Measurements from ENCODE around the gene WEE1.
A peak's percentile ranks its signal among the peaks of the same experiment; 100 is the strongest.
"Not testable (repeated sequence)": the region's sequence is repeated elsewhere in the genome, so short reads cannot be mapped to it uniquely, and the experiment has no call there.

The WEE1 gene

DNA sequence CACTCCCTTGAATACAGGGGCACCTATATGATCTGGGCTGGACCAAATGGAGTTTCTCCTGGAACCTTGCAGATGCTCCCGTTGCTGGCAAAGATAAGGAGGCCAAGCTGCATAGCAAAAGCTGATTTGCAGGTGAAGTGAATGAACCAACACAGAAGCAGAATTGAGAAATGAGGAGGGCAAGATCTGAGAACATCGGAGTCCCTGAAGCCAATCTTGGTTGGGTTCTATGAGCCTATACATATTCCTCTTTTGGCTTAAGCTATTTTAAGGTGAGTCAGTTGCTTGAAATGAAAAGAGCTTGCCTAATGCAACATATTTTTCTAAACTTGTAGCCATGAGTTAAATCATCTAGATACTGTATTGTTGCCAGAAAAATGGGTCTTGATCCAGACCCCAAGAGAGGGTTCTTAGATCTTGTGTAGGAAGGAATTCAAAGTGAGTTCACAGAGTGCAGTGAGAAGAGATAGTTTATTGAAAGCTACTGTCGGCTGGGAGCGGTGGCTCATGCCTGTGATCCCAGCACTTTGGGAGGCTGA is 23.5 kb downstream of the WEE1 start:
- no peak for DNase-seq (ENCODE audit: low read depth in 2 of 2)

GRCh38 chr11:9600166-9600565 is 26.7 kb downstream of the WEE1 start:
- DNase-seq (ENCODE audit: low read depth in 2 of 2) = no peak

GRCh38 chr11:9600644-9601036 is 27.2 kb downstream of the WEE1 start:
- DNase-seq (ENCODE audit: low read depth in 2 of 2) = no peak

DNA sequence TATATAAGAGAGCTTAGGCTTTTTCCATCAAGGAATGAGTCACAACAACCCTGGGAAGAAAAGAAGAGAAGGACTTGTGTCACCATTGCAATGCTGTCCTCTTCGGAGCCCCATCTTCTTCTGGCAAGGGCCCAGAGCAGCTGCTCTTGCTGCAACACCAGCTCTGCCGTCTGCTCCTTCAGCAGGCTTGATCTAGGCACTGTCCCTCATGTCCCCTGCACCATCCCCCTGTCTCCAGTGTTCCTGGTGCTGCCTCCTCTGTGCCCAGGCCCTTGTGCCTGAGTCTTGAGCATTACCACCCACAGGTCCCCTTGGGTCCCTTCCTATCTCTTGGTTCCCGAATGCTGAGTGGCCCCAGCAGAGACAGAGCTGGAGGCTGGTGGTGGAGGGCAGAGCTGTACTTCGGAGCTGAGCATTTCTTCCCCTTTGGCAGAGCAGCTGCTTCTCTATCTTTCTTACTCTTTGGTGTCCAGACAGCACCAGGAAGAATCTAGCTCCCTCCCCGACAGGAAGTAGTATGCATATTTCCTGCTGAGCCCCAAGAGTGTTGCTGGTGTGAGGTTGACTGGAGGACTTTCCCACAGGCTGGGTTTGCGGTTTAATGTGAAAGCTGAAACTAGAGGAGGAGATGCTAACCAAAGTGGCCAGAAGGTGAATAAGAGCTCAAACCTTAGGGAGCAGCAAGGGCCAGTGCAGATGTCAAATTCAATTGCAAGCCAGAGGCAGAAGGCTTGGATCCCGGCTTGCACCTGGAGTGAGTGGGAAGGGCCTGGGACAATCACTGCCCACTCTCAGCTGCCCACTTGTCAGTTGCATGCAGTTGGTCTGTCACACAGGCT is 27.8 kb downstream of the WEE1 start:
- DNase-seq (ENCODE audit: low read depth in 2 of 2) = peak in 1 of 2 donors; percentile 9

DNA sequence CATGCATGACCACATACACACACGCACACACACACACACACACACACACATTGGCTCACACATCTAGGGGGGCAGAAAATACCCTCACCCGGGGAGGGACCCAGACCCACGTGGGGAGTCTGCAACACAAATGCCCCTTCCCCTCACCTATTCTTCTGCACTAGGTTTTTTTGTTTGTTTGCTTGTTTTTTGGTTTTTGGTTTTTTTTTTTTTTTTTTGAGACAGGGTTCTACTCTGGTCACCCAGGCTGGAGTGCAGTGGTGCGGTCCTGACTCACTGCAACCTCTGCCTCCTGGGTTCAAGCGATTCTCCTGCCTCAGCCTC is 28.4 kb downstream of the WEE1 start:
- DNase-seq (ENCODE audit: low read depth in 2 of 2) = no peak

DNA sequence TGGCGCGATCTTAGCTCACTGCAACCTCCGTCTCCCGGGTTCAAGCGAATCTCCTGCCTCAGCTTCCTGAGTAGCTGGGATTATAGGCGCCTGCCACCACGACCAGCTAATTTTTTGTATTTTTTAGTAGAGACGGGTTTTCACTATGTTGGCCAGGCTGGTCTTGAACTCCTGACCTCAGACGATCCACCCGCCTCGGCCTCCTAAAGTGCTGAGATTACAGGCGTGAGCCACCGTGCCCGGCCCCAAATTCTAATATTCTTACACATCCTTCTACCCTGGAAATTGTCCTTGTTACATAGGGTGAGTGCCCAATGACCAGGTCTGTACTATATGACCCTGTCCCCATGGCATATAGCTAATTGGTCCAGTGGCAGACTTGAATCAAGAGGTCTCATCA is 29.7 kb downstream of the WEE1 start:
- not testable (repeated sequence) for DNase-seq (ENCODE audit: low read depth in 2 of 2)

- no peak for DNase-seq (ENCODE audit: low read depth in 2 of 2)
Observed at GRCh38 chr11:9604134-9604533, 30.7 kb downstream of the WEE1 start.

DNA sequence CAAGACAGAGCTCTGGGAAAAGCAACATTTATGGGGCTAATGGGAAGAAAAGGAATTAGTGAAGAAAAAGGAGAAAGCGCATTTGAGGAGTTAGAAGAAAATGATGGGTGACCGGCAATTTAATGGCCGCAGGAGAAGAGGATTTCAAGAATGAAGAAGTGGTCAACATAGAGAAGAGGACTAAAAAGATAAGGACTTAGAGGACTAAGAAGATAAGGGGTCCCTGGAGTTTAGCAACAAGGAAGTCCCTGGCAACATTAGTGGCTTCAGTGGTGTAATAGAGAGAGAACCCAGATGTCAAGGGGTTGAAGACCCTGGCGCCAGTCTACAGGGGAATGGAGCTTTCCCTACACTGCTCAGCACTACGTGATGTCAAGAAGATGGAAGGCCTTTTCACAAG is 32.3 kb downstream of the WEE1 start:
- DNase-seq (ENCODE audit: low read depth in 2 of 2) = no peak

DNA sequence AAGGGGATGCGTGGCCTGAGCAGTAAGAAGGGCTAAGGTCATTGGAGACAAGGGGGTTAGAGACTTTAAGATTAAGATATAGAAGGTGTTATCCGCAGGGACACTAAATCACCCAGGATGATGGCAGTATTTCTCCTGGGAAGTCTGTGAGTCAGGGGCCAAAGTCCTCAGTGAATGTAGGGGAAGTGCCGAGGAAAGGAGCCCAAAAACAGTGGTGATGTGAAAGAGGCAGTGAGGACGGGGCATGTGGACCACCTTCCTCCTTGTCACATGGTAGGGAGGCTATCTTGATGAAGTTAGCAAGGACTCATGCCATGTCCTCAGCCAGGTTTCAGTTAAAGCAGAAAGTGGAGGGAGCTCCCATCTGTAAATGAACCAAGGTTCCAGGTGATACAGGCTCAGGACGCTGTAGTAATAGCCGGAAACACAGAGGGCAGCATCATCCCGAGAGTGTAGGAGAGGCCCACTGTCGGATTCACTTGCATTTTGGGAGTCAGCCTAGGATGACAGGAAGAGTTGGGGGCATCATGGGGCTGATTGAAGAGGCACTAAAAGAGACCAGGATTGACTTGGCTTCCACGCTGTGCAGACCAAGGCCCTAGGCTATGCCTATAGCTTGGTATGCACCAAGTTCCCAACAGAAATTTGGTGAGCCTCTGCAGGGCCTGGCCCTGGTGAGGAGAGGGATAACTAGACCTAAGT is 33.5 kb downstream of the WEE1 start:
- DNase-seq (ENCODE audit: low read depth in 2 of 2) = no peak

DNA sequence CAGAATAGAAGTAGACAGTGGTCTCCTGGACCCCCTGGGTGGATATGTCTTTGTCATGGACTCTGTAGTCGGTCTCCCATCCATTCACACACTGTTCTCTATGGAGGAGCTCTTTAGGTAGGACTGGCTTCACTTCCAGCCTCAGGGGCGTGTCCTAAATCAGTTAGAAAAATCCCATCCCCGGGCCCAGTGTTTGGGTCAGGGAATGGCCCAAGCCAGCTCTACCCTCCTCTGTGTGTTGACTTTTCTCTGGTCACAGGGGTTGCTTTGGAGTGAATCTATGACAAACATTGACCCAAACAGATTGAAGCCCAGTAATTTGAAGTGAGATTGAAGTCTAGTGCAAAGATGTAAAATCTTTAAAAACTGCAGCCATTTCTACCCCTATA is 34.0 kb downstream of the WEE1 start:
- no peak for DNase-seq (ENCODE audit: low read depth in 2 of 2)

GRCh38 chr11:9609002-9609759 is 35.7 kb downstream of the WEE1 start:
- DNase-seq (ENCODE audit: low read depth in 2 of 2) = no peak

- DNase-seq (ENCODE audit: low read depth in 2 of 2) = no peak
Observed at GRCh38 chr11:9609841-9610240, 36.4 kb downstream of the WEE1 start.

DNA sequence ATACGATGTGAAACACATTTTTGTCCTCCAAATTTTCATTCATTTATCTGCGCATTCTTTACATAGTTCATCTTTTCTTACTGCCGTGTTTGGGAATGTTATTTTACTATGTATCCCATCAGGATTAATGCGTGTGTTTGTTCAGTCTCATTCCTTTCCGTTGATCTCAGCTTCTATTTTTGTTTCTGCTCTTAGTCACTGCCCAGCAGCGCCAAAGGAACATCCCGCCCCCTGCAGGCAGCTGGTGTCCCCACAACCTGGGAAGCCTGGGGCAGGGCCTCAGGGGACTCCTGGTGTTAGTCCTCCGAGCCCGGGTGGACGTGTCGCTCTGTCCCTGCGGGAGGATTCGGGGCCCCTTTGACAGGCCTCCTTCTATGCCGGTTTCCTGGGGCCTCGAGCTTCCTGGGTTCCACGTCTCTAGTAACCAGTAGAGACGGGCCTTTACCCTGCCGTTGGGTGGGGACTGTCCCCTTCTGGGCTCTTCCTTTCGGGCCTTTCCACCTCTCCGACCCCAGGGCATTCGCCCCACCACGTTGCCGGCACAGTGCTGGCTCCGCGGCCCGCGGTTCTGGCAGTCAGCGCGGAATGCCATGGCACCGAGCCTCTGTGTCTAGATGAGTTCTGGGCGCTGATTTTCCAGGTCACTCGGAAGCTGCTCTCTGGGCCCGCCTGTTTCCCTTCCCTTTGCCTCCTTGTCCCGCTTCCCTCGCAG is 39.8 kb downstream of the WEE1 start:
- DNase-seq (ENCODE audit: low read depth in 2 of 2) = peak; percentile 72 to 76

- peak; percentile 77 to 82 for DNase-seq (ENCODE audit: low read depth in 2 of 2)
Observed at GRCh38 chr11:9613830-9614762, 40.6 kb downstream of the WEE1 start.

- DNase-seq (ENCODE audit: low read depth in 2 of 2) = no peak
Observed at GRCh38 chr11:9615031-9615451, 41.6 kb downstream of the WEE1 start.

DNA sequence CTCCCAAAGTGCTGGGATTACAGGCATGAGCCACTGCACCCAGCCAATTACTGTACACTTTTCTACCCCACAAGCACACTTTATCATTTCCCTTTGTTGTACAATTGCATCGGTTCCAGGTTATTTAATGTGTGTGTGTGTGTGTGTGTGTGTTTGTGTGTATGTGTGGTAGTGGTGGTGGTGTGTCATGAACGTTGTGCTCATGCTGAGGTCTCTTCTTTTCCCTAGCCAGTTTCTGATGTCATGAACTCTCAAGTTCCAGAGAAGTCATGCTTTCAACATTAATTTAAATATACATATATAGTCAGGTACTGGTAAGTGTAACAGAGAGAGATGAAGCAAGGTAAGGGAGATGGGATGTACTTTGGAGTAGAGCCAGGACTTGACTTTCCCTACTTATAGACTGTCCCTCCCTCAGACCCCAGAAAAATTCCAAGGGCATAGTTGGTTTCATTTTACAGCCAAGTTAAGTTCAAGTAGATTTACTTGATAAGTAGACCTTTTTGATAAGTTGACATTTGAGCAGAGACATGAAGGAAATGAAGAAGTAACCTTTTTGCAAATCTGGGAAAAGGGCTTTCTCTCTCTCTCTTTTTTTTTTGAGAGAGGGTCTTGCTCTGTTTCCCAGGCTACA is 42.7 kb downstream of the WEE1 start:
- no peak for DNase-seq (ENCODE audit: low read depth in 2 of 2)

DNA sequence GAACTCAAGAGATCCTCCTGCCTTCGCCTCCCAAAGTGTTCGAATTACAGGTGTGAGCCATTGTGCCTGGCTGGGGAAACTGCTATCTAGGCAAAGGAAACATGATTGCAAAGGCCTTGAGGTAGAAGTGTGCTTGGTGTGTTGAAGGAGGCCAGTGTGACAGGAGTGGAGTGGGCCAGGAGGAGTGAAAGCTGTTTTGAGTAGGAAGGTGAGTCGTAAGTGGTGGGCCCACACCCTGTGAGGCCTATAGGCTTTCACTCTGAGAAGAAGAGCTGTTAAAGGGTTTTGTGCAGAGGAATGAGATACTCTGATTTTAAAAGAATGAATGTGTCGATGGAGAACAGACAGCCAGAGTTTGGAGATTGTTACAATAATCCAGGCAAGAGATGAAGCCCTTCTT is 43.4 kb downstream of the WEE1 start:
- no peak for DNase-seq (ENCODE audit: low read depth in 2 of 2)

DNA sequence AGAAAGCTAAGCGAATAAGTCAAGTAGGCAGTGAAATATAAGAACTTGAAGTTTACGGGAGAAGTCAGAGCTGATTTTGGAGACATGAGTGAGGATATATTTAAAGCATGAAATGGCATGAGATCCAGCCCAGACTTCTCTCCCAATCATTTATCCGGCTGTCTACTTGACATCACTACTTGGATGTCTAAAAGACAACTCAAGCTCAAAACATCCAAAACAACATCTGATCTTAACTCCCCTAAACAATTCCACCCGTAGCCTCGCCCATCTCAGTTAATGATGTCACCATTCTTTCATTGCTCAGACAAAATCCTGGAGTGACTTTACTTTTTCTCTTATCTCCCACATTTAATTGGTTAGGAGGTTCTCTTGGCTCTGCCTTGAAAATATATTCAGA is 44.5 kb downstream of the WEE1 start:
- no peak for DNase-seq (ENCODE audit: low read depth in 2 of 2)

GRCh38 chr11:9619004-9619403 is 45.5 kb downstream of the WEE1 start:
- DNase-seq (ENCODE audit: low read depth in 2 of 2) = no peak

DNA sequence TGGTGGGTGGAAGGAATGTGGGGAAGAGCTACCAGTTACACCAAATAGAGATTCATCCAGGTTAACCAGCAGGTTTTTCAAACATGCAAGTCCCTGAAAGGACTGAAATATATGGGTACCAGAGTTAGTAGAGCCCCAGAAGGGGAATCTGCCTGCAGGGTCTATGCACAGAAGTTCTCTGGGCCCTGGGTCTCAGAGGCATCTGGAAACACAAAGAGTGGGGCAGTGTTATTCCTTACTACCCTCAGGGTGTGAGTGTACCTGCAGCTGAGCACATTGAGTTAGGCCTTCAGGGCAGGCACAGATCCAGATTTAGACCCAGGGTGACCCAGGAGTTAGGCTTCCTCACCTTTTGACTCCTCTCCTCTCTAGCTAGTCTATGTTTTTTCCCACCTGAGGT is 46.5 kb downstream of the WEE1 start:
- DNase-seq (ENCODE audit: low read depth in 2 of 2) = no peak

Measured in stimulated activated CD8-positive, alpha-beta memory T cell treated with anti-CD3 and anti-CD28 coated beads, Interleukin-2, amount 100 ng/mL, for 1 hour (primary cell).